H1 (cell line): ENCODE data around the gene C19orf12. TPM values are rescaled to one million over a fixed set of nuclear protein-coding genes. Genes with fewer than 3 reads are reported as not detected.

ENCODE experiments used
- BACH1 ChIP-seq: IDR thresholded peaks from 2 replicates; pipeline ENCODE4 v1.6.1; 2012; ENCODE audit warnings: low read length, improper control_type of control experiment
- EGR1 ChIP-seq: IDR thresholded peaks from 2 replicates; pipeline ENCODE4 v1.6.1; 2011; ENCODE audit warnings: low read depth, low read length, borderline replicate concordance
- EZH2 ChIP-seq: fragments of 200-600 bp; sonication (generic); IDR thresholded peaks from 2 replicates; pipeline ENCODE4 v1.7.1; 2012; ENCODE audit warnings: low read depth, mild to moderate bottlenecking, moderate library complexity, low read length, inconsistent platforms; ENCODE audit not compliant: severe bottlenecking
- polyA plus RNA-seq, 7 experiments: library from polyadenylated mRNA; depleted of rRNA in 3 of 7; stranded (reverse) in 5 of 7; unstranded in 2 of 7; fragments of >200 nt in 5 of 7; fragments of 200-250 nt in 2 of 7; gene quantifications; 1 replicate in 5 of 7; 2 replicates in 1 of 7; 4 replicates in 1 of 7; pipeline versions ENCODE4 v1.2.1 to v1.2.3, GENCODE V29; 2011 to 2013; ENCODE audit warnings: missing spikeins in 2 of 7, mixed read lengths in 2 of 7
- total RNA-seq: library from RNA; stranded (reverse); fragmentation: NEBNext Ultra II Directional; extraction: Animal tissue kit (Norgen Biotek cat#: 25700); gene quantifications from 2 replicates; pipeline ENCODE4 v1.2.1, GENCODE V29; 2021

The C19orf12 gene
- total and polyA plus RNA-seq, 2 of the 8 experiments (the other 6 are each of a cell fraction or from before 2014, with no cell fraction given): 10.7 to 11.9 TPM

- TF ChIP-seq EGR1 (no peak), BACH1 (no peak), EZH2 (no peak)
- TF ChIP-seq, all 59 proteins: peak for 0
Observed at GRCh38 chr19:29724746-29725145, 9.7 kb upstream of the C19orf12 start (continued).
